Measurements from ENCODE around the gene SH3RF1. TPM values are rescaled to one million over a fixed set of nuclear protein-coding genes. Genes with fewer than 3 reads are reported as not detected.
A peak's percentile ranks its signal among the peaks of the same experiment; 100 is the strongest.

Gene SH3RF1
- total RNA-seq (ENCODE audit: low replicate concordance): 47.5 and 57.8 TPM in 2 replicates

DNA sequence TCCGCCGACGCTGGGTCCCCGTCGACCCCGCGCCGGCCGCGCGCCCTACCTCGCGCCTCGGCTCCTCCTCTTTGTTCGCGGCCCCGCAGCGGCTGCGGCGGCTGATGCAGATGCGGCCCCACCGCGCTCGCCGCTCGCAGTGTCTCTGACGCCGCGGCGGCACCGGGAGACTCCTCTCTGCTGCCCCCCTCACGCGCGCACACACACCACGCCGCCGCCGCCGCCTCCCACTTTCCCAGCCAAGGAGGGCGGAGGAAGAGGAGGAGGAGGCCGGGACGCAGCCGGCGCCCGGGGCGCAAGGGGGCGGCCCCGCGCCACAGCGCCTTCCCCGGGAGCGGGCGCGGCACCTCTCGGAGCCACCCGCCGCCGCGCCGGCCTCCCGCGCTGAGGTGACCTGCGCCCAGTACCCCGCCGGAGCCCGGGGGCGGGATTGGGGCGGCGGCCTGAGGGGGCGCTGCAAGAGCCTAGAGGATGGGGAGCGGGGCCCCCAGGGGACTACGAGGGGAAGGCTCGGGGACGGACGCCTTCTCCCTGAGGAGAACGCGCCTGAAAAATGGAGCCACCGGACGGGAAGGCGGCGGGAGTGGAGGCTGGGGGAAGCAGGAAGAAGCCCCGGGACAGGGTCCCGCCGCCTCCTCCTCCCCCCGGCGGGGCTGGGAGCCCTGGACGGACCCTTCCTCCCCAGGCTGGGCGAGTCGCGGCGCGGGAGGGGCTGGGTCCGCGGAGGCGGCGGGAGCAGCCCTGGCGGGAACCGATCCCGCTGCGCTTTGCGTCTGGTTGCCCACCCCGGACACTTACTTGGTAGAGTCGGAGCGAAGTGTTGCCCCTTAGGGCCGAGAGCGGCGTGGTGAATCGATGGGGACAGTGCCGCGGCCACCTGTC lies at the start of gene SH3RF1:
Gene SH3RF1, minus strand, starts transcription at position 147 of the 882 bp plus-strand sequence. CDS start 1,744 bp downstream, outside the sequence.
- peak; percentile 80 for DNase-seq (ENCODE audit: low read depth)
- peak within 1 kb of the TSS; percentile 93 for H3K4me3 ChIP-seq (ENCODE audit: low read depth, low read length)
- TF ChIP-seq, protein P1, sequence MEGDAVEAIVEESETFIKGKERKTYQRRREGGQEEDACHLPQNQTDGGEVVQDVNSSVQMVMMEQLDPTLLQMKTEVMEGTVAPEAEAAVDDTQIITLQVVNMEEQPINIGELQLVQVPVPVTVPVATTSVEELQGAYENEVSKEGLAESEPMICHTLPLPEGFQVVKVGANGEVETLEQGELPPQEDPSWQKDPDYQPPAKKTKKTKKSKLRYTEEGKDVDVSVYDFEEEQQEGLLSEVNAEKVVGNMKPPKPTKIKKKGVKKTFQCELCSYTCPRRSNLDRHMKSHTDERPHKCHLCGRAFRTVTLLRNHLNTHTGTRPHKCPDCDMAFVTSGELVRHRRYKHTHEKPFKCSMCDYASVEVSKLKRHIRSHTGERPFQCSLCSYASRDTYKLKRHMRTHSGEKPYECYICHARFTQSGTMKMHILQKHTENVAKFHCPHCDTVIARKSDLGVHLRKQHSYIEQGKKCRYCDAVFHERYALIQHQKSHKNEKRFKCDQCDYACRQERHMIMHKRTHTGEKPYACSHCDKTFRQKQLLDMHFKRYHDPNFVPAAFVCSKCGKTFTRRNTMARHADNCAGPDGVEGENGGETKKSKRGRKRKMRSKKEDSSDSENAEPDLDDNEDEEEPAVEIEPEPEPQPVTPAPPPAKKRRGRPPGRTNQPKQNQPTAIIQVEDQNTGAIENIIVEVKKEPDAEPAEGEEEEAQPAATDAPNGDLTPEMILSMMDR (IDR thresholded peaks at IDR 0.05; ENCODE audit: insufficient read depth, low read length): peak; percentile 12

DNA sequence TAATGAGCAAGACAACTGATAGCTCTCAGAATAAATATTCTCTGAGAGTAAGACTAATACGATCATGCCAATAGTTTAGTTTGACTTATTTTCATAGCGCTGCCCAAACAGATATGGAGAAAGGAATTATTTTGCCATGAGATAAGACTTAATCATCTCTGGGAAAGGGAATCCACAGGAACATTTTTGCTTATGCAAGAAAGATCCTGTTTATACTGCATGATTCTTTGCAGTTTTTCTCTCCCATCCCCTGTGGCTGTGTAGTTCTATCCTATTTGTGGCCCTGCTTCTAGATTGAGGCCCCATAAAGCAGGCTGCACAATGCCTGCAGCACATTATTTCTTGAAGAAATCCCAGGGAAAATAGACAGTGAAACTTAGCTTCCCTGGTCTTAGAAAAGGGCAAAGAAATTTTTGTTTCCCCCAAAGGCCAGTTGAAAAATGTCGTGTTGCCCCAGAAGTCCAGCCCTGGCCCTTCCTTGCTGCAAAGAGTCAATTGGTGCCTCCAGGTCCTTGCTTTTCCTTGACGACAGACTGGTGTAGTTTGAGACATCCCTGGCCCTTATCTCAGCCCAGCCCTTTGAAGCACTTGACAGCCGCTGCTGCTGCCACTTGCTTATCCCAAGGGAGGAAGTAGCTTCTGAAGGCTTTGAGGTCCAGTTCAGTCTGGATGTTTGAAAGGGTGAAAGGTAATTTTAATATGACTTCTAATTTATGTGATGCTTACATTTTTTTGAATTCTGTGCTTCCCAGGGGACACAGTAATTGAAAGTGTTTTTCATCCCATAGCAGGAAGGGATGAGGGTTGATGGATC lies 45.0 kb upstream of the SH3RF1 start:
- TF ChIP-seq, protein P1 (IDR thresholded peaks at IDR 0.05; ENCODE audit: insufficient read depth, low read length): no peak
- peak; percentile 73 for DNase-seq (ENCODE audit: low read depth)
- H3K4me3 ChIP-seq (ENCODE audit: low read depth, low read length): no peak overlapping the region

DNA sequence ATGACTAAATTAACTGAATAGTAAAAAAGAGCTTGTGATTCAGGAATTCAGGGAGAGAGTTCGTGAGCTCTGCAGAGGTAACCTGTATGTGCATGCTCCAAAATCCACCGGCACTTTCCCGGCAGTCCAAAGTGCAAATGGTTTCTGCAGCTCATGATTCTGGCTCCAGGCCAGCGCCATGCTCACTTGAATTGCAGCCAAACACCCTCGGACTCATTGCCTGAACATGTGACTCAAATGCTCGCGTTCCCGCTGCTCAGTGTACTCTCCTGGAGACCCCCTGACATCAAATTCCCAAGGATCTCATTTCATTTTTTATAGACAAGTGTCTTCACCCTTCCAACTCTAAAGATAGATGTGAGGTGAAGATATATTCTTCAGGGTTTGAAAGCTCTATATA lies 44.1 kb upstream of the SH3RF1 start:
- H3K4me3 ChIP-seq (ENCODE audit: low read depth, low read length): peak overlapping the region; percentile 3
- TF ChIP-seq, protein P1 (IDR thresholded peaks at IDR 0.05; ENCODE audit: insufficient read depth, low read length): no peak
- DNase-seq (ENCODE audit: low read depth): peak; percentile 58

DNA sequence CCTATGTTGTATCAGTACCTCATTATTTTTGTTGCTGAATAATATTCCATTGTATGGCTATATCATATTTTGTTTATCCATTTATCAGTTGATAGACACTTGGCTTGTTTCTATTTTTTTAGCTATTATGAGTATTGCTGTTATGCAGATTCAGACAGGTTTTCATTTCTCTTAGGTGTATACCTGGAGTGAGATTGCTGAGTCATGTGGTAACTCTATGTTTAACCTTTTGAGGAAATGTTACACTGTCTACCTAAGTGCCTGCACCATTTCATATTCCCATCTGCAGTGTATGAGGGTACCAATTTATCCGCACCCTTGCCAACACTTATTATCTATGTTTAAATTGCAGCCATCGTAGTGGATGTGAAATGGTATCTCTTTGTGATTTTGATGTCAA lies 43.0 kb upstream of the SH3RF1 start:
- no peak overlapping the region for H3K4me3 ChIP-seq (ENCODE audit: low read depth, low read length)
- TF ChIP-seq, protein P1 (IDR thresholded peaks at IDR 0.05; ENCODE audit: insufficient read depth, low read length): no peak
- DNase-seq (ENCODE audit: low read depth): no peak

DNA sequence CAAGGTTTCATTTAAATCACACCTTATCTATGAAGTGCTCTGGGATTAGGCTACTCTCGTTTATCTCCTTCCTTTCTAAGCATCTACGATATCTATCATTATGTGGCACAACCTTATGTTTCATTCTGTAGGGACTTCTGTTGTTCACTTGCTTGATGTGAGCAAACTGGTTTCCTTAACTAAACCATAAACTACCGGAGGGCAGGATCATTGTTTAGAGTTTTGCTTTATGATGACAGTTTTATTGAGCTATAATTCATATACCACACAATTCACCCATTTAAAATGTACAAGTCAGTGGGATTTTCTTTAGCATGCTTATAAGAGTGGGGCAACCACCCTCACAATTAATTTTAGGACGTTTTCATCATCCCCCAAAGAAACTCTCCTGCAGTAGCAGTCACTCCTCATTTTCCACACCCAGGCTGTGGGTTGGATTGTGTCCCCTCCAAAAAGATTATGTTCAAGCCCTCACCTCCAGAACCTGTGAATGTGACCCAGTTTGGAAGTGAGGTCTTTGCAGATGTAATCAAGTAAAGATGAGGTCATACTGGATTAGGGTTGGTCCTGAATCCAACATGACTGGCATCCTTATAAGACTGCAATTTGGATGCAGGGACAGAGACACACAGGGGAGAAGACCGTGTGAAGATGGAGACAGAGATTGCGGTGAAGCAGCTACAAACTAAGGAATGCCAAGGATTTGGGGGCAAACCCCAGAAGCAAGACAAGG lies 42.1 kb upstream of the SH3RF1 start:
- H3K4me3 ChIP-seq (ENCODE audit: low read depth, low read length): no peak overlapping the region
- TF ChIP-seq, protein P1 (IDR thresholded peaks at IDR 0.05; ENCODE audit: insufficient read depth, low read length): no peak
- no peak for DNase-seq (ENCODE audit: low read depth)

DNA sequence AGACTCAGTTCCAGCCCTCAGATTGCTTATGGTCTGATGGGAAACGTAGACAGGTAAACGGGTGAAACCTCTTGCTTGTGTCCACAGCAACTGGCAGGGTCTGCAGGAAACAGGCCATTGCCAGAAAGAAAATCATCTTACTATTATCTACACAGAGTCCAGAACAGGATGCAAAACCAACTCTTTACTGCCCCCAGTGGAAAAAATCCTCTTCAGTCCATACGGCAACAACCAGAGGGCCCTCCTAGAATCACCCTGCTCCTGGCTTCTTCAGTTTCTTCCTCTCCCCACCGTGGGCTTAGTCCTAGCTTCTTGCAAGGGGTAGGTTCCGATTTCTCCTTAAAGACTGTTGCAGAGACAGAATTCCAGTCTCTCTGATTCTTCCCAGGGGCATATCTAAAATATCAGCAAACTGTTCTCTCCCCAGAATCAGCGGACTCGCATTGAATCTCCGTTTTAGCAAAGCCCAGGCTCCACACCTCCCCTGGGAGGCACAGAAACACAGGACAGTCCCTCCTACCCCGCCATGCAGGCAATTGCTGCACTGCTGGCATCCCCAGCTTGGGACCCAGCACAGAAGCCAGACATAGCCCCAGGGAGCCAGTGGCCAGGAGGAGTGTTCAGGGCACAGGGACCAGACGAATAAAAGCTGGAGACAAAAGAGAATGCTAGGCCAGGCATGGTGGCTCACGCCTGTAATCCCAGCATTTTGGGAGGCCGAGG lies 41.0 kb upstream of the SH3RF1 start:
- TF ChIP-seq, protein P1 (IDR thresholded peaks at IDR 0.05; ENCODE audit: insufficient read depth, low read length): peak; percentile 55
- no peak overlapping the region for H3K4me3 ChIP-seq (ENCODE audit: low read depth, low read length)
- DNase-seq (ENCODE audit: low read depth): peak; percentile 70
